ENCODE results near the gene HCRT. TPM values are rescaled to one million over a fixed set of nuclear protein-coding genes. Genes with fewer than 3 reads are reported as not detected.
"Not testable (repeated sequence)": the region's sequence is repeated elsewhere in the genome, so short reads cannot be mapped to it uniquely, and the experiment has no call there.

Gene HCRT
- total RNA-seq, 4 donors from 2014 or later = not detected

GRCh38 chr17:42153919-42154742, 31.1 kb downstream of the HCRT start:
- TF ChIP-seq CTCF (IDR thresholded peaks at IDR 0.05) = no peak
- DNase-seq (ENCODE audit: low spot score) = no peak
- no peak for ATAC-seq (ENCODE audit: low FRiP score)

- no peak for ATAC-seq (ENCODE audit: low FRiP score)
- DNase-seq (ENCODE audit: low spot score) = no peak
These were observed 38.2 kb downstream of the HCRT start for GRCh38 chr17:42146911-42147607.

GRCh38 chr17:42143138-42143537, 42.1 kb downstream of the HCRT start:
- not testable (repeated sequence) for DNase-seq (ENCODE audit: low spot score); ATAC-seq (ENCODE audit: low FRiP score)

More at GRCh38 chr17:42146911-42147607, 38.2 kb downstream of the HCRT start:
- no peak for TF ChIP-seq CTCF (IDR thresholded peaks at IDR 0.05)

- ATAC-seq (ENCODE audit: low FRiP score) = no peak
- no peak for TF ChIP-seq CTCF (IDR thresholded peaks at IDR 0.05)
- DNase-seq (ENCODE audit: low spot score) = no peak
These were observed 42.8 kb downstream of the HCRT start for GRCh38 chr17:42142371-42142896.

- ATAC-seq (ENCODE audit: low FRiP score) (no peak), DNase-seq (ENCODE audit: low spot score) (no peak)
- TF ChIP-seq CTCF (IDR thresholded peaks at IDR 0.05) = no peak
These were observed 43.9 kb downstream of the HCRT start for GRCh38 chr17:42141382-42141781.

GRCh38 chr17:42140690-42141089, 44.6 kb downstream of the HCRT start:
- not testable (repeated sequence) for DNase-seq (ENCODE audit: low spot score); ATAC-seq (ENCODE audit: low FRiP score)

- TF ChIP-seq CTCF (IDR thresholded peaks at IDR 0.05) = no peak
- DNase-seq (ENCODE audit: low spot score) (no peak), ATAC-seq (ENCODE audit: low FRiP score) (no peak)
These were observed 46.3 kb downstream of the HCRT start for GRCh38 chr17:42138749-42139492.
